GM10248 (cell line): ENCODE results near the gene FADS1.

Experiments
- CTCF ChIA-PET: fragments of 300-600 bp; sonication (Branson Sonifier 250); formaldehyde crosslinking; extraction: SDS; loops from one replicate; lab custom pipeline; 2021; ENCODE audit warnings: antibody characterized with exemption; lab: Yijun Ruan, JAX
- POLR2A ChIA-PET: fragments of 350-650 bp; sonication (Branson Sonifier 250); formaldehyde crosslinking; extraction: SDS; loops from one replicate; lab custom pipeline; 2020; ENCODE audit warnings: antibody characterized with exemption; lab: Yijun Ruan, JAX
- DNase-seq: peaks from one replicate; pipeline ENCODE4 v3.0.0; 2012; ENCODE audit errors: extremely low spot score
- CTCF ChIP-seq: IDR thresholded peaks from 2 replicates; pipeline ENCODE4 v1.5.1; 2012; ENCODE audit warnings: mild to moderate bottlenecking, low read depth; ENCODE audit errors: extremely low read depth, missing control alignments, control extremely low read depth

FADS1 gene

GRCh38 chr11:61762798-61763197 is 54.0 kb downstream of the FADS1 start:
- ChIA-PET CTCF (interaction anchor here (1.7 to 1.8 kb wide), 2 partner anchors 12 to 29 kb away, joined by 3 to 6 read pairs; no protein-coding TSS in a partner anchor), POLR2A (no interaction called here)
- no peak for TF ChIP-seq CTCF

GRCh38 chr11:61762223-61762615 is 54.6 kb downstream of the FADS1 start:
- ChIA-PET POLR2A (no interaction called here), CTCF (interaction anchor here (1.1 to 1.8 kb wide), 3 partner anchors 11 to 35 kb away, joined by 3 to 6 read pairs (median 3); no protein-coding TSS in a partner anchor)
- TF ChIP-seq CTCF, result no peak
- DNase-seq, result no peak

More at GRCh38 chr11:61762798-61763197, 54.0 kb downstream of the FADS1 start:
- no peak for DNase-seq

- POLR2A ChIA-PET, result no interaction called here
- CTCF ChIA-PET, result interaction anchor here (1.1 to 1.8 kb wide), 2 partner anchors 28 to 36 kb away, joined by 3 to 6 read pairs; no protein-coding TSS in a partner anchor
- no peak for TF ChIP-seq CTCF
Measured at GRCh38 chr11:61761440-61762222, 55.2 kb downstream of the FADS1 start.

GRCh38 chr11:61760946-61761345 is 55.9 kb downstream of the FADS1 start:
- no peak for TF ChIP-seq CTCF
- ChIA-PET POLR2A (no interaction called here), CTCF (interaction anchor here (1.1 to 1.8 kb wide), 2 partner anchors 27 to 37 kb away, joined by 3 to 6 read pairs; no protein-coding TSS in a partner anchor)
- no peak for DNase-seq

More at GRCh38 chr11:61761440-61762222, 55.2 kb downstream of the FADS1 start:
- DNase-seq, result no peak

- no peak for TF ChIP-seq CTCF
- ChIA-PET POLR2A (no interaction called here), CTCF (interaction anchor here (1.0 to 4.2 kb wide), 7 partner anchors 9 to 351 kb away, joined by 3 to 30 read pairs (median 6); no protein-coding TSS in a partner anchor)
- DNase-seq, result no peak
Measured at GRCh38 chr11:61757213-61757862, 59.5 kb downstream of the FADS1 start.

GRCh38 chr11:61756452-61757212 is 60.2 kb downstream of the FADS1 start:
- ChIA-PET CTCF (interaction anchor here (1.0 to 4.2 kb wide), 6 partner anchors 8 to 352 kb away, joined by 3 to 30 read pairs (median 5); no protein-coding TSS in a partner anchor), POLR2A (no interaction called here)
- no peak for TF ChIP-seq CTCF
- peak; percentile 89 for DNase-seq
